HG02884 (cell line): ENCODE data around the gene ARAP2.
A peak's percentile ranks its signal among the peaks of the same experiment; 100 is the strongest.

ENCODE experiments used
- ATAC-seq: cut with Tn5 transposase; IDR thresholded peaks from one replicate; pipeline ENCODE4 v1.9.1; 2021; ENCODE audit warnings: mild to moderate bottlenecking, moderate library complexity; ENCODE audit not compliant: unreplicated experiment

ARAP2 gene

DNA sequence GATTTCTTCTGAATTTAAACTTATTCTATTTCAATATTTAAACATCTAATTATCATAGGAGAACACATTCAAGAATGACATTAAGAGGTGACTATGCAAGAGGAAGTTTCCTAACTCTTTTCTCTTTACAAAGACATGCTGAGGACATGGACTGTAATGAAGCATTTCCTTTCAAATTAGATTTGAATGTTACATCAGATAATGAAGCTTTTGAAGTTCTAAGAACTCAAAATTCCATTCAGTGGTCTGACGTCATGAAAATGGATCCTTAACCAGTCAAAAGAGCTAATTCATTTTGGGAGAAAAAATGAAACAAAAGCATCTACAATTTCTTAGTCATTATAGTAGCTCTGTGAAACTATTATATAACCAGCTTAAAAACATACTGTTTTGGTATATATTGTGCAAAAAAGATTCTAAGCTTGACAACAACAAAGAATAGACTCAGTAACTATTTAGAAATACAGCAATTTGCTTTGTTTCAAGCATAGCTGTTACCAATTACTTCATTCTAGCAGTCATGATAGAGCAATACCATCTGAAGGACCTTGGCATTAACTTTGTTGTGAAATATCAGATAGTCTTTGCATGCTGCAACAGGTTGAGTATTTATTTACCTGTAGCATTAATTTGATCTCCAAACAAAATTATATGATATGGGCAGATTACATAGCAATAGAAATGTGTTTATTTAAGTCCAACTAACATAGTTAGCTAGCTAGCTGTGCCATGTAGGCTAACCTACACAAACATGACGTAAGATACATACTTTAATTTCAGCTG lies 23.4 kb upstream of the ARAP2 start:
- ATAC-seq = no peak

DNA sequence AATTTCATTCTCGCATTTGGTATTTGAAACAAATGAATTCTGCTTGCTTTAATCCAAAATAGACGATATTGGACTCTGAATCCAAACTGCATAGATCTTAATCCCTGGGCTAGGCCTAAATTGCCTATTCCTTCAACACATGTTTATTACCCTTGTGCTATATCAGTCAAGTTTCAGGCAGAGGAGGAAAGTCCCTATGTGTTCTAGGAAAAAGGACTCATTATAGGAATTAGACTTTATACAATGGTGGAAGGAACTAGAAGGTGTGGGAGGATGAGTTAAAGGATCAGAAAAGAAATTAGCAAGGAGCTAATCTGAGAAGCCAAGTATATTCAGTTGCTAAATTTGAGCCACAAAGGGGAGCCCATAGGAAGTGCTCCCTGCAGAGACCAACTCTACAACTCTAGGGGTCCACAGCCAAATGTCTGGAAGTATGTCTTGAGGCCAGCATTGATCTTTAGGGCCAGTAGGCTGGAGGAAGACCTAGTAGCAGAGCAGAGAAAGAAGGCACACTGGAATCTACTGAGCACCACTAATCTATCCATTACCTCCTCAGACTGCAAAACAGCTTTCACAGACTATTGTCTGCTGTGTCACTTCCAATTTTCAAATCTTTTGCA lies 20.0 kb upstream of the ARAP2 start:
- ATAC-seq = no peak

DNA sequence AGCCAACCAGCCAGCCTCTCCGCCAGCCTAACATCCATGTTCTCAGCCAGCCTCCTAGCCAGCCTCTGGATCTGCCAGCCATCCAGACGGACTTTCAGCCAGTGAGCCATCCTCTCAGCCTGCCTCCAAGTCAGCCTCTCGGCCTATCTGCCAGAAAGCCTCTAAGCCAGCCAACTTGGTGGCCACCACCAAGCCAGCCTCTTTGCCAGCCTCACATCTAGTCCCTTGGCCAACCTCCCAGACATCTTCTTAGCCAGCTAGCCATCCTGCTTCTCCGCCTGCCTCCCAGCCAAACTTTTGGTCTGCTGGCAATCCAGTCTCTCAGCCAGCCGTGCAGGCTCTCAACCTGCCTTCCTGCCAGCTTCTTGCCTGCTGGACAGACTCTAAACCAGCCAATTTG lies 16.4 kb upstream of the ARAP2 start:
- no peak for ATAC-seq

DNA sequence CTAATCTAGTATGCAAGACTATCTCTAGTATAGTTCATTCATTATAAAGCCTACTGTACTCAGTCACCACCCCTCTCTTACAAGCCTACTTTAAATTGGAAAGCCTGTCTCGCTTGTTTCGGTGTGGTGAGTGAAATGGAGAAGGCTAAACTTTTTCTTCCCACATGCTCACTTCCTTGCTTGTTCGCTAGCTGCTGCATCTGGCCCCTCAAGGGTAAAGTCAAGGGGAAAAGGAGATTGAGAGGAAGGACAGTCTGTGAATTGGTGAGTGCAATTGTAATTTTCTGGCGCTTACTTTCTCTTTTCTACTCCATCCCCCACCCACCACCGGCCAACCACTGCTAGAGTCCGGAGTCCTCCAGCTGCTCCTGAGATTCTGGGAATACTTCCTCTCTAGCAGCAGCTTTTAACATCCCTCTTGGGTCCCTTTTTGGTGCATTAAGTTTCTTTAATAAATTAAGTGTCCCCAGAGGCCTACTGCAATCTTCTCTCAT lies 12.1 kb upstream of the ARAP2 start:
- ATAC-seq = peak; percentile 68

DNA sequence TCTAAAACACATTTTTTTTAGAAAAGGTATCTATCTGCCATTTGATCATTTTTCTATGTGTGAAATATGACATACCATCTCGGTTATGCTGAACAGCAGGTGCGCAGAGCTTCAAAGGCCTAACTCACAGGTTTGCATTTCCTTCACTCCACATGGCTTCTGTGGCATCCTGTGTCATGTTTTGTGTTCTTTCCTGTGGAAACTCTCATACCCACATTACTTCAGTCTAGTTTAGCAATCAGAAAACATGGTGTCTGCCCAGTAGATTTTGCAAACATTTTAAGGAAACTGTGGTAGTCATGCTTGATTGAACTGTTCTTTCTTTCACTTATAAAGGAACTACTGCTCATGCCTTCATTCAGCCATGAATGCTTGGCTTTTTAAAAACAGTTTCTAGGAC lies 11.3 kb upstream of the ARAP2 start:
- peak; percentile 61 for ATAC-seq

DNA sequence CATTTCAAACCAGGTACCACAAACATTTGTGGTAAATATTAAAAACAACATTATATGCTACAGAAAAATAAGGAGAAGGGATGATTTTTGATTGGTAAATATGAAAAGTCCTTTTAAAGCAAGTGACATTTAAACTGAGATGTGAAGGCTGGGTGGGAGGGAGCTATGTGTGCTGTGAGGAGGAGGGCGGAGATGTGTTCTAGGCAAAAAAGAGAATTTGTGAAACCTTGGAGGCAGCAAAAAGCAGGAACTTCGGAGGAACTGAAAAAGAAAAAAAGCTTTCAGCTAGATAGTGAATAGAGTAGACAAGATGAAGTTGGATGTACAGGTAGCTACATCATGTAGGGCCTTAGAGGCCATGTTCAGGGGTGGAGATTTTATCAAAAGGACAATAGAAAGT lies 10.1 kb upstream of the ARAP2 start:
- no peak for ATAC-seq

DNA sequence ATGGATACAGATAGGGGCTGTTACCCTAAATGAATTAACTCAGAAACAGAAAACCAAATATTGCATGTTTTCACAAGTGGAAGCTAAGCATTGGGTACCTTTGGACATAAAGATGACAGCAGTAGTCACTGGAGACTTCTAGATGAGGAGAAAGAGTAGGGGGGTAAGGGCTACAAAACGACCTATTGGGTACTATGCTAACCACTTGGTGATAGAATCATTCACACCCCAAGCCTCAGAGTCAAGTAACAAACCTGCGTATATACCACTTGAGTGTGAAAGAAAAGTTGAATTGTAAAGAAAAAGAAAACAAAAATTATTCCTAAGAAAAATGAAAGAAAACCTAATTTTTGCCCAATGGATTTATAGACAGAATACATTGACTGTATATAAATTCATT lies 7.7 kb upstream of the ARAP2 start:
- ATAC-seq = no peak

DNA sequence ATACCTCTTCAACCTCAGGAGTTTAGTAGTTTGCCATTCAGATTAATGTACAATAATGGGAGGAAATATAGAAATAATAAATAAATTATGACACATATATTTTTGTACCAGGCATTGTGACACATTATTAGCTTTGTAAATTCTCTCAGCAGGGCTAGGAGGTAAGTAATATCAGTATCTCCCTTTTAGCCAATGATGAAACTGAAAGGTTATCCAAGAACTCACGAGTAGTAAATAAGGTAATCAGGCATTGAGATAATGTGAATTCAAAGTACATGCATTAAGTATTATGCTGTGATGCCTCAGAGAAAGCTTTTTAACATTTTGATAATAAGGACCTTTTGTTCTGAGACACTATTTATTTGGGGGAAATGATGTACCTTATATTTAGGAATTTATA lies 5.3 kb upstream of the ARAP2 start:
- ATAC-seq = peak; percentile 35

DNA sequence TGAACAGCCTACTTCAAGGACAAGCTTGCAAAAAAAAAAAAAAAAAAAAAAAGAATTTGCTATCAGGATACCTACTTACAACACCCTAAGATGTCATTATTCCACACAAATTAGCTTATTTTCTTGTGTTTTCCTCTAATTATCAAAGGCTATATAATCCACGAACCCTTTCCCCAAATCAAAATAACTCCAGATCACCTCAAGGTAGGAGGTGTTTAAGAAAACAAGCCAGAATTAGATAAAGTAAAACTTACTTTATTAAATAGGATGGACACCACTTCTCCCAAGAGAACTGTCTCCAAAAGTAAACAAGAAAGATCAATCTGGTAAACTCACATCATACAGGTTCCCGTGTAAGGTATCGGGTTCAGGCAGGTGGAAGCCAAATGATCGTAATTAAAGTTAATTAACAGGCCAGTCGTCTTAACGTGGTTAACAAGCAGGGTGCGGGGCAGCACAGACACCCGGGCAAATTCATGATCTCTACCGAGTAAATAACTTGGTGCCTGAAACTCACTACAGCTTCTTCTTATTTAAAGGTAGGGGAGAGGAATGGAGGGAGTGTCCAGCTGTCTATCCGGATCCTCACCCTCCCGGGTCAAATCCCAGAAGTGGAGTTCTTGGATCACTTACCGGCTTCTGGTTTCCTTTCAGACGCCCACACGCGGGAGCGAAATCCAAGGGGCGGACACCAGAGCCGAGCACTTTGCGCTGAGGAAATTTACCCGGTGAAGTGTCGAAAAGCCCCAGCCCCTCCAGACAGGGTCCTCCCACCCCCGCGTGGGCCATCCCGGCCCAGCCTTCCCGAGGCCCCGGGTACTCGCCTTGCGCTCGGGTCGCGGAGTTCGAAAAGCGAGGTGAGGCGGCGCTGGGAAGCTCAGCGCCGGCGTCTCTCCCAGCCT lies 708 bp downstream of the ARAP2 start:
- ATAC-seq = peak; percentile 22

DNA sequence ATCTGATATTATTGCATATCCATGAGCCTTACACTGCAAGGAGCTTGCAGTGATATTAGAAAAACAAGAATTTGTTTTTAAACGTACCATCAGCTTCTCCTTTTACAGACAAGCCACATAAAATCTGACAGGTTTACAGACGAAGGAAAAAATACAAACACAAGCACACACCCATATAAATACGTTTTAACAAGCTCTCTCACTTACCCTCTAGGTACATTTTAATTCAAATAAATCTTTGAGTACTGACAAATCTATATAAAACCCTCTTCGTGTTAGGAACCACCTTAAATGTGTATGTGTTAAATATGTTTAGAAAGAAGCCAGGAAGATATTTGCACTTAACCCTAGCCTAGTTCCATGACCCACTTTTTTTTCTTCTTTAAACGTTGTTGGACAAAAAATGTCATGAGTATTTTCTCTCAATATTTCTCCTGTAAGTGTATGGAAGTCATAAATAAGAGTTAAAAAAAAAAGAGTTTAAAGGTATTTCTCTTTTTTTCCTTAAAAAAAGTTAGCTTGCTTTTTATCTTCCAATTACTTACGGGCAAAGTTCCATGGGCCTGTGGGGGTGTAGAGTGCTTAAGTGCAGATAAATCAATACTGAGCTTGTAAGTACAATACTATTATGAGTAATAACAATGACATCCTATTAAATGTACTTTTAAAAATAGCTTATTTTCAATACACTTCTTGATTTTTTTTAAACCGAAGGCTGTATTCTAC lies 1.5 kb downstream of the ARAP2 start:
- no peak for ATAC-seq

DNA sequence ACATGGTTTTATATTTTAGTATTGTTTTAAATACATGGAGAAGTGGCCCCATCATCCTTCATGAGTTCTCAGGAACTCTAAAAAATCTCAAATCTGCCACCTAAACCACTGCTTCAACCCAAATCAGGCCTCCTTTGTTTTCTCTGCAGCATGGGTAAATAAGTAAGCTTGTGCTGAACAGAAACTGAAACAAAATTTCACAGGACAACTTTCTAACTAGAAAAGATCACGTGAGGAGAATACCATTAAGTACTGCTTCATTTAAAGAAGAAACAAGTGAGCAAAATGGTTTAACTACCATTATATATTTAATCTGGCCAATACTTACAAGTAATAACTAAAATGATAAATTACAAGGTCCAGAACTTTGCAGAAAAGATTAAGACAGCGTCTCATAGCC lies 2.5 kb downstream of the ARAP2 start:
- peak; percentile 49 for ATAC-seq

DNA sequence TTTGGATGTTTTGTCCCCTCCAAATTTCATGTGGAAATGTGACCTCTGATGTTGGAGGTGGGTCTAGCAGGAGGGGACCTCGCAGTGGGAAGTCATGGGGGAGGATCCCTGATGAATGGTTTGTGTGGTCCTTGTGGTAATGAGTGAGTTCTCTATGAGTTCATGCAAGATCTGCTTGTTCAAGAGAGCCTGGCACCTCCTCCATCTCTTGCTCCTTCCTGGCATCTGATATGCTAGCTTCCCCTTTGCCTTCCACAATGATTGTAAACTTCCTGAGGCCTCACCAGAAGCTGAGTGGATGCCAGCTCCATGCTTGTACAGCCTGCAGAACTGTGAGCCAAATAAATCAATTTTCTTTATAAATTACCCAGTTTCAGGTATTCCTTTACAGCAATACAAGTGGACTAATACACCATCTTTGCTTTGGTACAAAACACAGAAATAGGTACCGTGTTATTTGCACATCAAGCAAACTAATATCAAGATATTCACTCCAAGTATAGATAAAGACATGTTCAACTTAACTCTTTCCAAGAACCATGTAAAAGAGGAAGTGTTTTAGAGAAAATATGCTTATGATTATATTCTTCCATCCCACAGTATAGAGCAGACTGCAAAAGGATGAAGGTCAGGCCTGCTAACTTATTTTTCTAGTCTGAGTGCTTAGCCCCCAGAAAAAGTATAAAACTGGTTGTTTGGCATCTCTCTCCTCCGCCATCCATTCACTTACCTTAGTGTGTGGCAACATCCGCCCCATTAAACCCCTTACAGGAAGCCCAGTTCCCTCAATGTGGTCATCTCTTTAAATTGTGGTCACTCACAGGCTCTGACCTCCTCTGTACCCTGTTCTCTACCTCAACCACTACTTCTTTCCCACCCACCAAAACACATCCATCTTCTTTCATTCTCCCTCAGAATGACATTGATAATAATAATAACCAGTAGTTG lies 6.7 kb downstream of the ARAP2 start:
- ATAC-seq = no peak

DNA sequence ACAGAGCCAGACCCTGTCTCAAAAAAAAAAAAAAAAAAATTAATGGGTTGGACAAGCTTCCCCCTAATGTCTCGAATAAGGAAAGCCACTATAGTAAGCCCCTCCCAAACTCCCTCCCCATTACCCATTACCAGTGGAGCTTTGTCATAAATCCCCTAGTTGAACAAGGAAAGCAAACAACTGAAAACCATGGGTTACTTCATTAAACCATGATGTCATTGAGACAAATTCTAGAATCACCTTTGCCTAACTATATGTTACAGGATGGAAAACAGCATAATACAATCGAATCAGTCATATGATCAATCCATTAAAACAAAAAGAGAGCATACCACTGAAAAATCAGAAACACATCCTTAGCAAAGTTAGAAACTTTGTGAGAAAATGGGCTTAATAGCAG lies 8.2 kb downstream of the ARAP2 start:
- ATAC-seq = no peak

DNA sequence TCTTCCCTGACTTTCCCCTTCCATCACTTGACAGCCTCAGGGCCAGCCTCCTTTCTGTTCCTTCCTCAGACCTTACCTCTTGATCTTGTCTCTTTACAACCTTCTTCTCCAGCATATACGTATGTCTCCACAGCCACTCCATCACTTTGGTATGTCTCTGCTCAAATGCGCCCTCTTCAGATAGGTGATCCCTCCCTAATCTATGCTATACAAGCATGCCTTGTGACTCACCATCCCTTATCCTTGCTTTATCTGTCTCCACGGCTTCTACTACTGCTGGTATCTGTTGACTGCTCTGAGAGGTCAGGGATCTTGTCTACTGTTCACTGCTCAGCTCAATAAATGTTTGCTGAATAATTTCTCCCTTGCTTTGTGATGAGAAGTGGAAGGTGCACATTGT lies 9.0 kb downstream of the ARAP2 start:
- ATAC-seq = no peak

DNA sequence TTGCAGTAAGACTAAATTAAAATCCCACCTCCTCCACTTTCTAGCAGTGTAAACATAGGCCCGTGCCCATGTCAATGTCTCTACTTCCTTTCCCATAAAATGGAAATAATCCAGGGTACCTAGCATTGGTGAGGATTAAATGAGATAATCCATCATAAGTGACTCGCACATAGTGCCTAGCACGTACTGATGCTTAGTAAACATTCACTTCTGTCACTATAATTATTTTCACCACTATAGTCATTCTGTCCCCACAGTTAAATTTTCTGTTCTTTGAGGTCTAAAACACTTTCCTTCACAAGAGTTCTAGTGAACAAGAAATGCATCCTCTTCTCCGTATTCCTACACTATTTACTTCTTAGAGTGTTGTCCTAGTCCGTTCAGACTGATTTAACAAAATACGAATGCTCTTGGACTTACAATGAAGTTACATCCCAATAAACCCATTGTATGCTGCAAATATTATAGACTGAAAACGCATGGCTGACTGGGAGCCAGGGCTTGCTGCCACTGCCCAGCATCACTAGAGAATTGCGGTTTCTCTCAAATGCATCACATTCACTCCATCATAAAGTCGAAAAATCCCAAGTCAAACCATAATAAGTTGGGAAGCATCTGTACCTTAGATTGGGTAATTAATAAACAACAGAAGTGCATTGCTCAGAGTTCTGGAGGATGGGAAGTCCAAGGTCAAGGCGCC lies 10.6 kb downstream of the ARAP2 start:
- no peak for ATAC-seq

DNA sequence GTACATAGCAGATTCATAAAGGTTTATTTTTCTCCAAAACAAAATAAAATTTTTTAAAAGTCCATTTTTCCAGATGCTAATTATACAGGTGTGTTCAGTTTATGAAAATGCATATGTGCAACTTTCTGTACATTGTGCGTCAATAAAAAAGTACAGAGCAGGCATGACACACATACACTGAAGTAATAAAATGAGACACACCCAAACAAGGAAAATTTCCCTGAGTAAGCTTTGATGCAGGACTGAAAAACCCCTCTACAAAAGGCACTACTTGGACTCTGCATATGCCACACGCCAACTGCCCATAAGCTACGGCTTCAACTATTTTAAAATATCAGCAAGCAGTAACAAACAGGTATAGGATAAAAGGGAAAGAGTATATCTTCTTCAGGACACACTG lies 13.8 kb downstream of the ARAP2 start:
- ATAC-seq = no peak

DNA sequence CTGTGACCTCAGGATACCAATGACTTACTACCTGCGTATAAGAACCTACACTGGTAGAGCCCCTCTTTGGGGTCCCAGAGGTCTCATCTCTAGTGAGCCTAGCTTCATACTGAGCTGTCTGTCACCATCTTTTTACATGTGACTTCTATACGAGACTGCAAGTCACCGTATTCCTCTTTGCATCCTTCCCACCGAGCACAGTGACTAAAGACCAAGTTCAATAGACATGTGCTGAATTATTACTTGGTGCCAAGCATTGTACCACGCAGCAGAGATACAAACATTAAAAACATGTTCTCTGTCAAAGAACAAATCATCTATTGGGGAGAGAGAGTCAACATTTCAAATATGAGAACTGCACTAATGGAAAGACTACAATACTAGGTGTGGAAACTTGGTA lies 16.4 kb downstream of the ARAP2 start:
- ATAC-seq = no peak

DNA sequence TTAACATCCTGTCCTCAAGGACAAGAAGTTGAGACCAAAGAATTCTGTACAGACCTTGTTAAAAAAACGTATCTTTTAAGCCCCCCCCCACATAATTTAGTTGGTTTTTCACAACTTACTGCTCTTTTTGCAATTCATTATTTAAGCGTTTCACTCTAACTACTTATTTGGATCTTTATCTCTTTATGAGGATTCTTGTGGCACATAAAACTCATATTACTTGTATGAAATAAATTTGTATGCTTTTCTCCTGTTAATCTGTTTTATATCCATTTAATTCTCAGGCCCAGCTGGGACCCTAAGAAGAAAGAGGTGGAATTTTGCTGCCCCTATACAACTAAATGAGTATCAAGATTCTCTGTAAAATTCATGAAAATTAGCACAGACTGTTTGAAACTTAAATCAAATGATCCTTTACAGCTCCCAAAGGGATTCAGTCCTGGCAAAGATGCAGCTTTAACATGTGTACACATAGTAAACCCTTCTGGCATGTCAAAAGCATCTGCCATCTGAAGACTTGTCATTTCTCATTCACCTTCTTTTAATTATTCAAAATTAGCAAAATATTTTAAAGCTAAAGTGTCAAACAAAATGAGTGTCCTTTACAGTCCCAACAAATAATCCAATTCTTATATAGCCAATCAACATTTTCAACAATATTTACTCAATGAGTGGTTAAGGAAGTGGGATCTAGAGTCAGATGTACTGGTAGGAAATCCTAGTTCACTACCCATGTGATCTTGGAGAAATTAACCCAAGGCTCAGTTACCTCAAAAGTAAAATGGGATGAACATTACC lies 17.7 kb downstream of the ARAP2 start:
- ATAC-seq = no peak
